GM19324 (cell line): ENCODE data around the gene NOP14.
A peak's percentile ranks its signal among the peaks of the same experiment; 100 is the strongest.
"Not testable (repeated sequence)": the region's sequence is repeated elsewhere in the genome, so short reads cannot be mapped to it uniquely, and the experiment has no call there.

Experiments
- ATAC-seq: cut with Tn5 transposase; IDR thresholded peaks from one replicate; pipeline ENCODE4 v1.9.1; 2021; ENCODE audit warnings: mild to moderate bottlenecking, moderate library complexity; ENCODE audit not compliant: unreplicated experiment, low FRiP score

The NOP14 gene

DNA sequence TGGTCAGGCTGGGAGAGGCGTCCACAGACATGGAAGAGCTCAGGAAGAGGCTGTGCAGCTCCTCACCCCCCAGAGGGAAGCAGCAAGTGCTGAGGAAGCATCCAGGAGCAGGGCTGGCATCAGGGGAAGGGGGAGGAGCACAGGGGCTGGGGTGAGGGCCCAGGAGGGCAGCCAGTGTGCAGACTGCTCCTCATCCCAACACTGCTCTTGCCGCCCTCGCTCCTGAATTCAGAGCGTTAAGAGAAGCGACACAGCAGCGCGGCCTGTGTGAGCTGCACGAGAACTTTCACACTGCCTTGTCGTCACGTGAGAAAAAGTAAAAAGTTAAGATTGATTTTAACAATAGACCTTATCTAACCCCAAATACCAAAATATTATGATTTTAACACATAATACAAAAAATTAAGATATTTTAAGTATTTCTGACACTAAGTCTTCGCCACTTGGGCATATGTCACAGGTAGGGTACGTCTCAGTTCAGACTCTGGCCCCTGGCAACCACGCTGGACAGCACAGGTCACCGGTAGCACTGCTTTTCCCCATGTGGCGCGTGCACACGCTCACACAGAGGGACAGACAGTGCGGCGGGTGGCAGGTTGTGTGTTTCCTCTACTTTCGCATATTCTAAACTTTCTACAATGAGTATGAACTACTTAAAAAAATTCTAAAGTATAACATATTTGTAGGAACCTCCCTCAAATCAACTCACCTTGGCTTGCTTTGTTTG, 19.7 kb downstream of the NOP14 start:
- no peak for ATAC-seq

DNA sequence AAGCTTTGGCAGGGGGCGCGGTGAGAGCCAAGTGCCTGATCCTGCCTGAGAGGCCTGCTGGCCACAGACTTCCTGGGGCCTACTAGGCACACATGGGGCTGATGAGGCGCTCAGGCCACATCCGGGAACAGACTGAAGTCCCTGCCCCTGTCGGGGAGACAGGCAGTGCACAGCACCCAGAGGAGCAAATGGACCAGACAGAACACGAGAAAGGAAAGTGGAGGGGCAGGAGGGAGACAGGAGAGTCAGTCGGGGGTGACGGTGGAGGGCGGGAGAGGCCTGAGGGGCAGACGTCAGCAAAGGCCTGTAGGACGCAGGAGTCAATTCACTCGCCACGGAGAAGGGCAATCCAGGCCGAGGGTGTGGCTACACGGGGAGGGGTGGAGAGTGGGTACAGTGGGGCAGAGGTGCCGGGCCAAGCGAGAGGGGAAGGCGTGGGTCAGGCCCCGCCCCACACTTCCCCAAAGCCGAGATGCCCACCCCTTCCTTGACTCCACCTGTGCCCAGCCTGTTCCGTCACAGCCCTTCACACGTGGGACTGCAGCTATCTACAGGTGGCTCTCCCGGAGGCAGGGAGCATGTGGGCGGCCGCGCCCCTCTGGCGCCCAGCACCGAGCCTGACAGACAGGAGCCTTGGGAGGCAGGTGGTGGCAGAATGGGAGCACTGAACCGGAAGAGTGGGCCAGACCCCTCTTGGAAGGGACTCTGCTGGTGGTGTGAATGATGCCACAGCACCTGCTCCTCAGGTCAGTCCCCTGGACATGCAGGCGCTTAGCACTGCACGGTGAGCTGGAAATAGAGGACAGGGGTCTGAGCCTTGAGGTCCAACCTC, 20.5 kb downstream of the NOP14 start:
- no peak for ATAC-seq

DNA sequence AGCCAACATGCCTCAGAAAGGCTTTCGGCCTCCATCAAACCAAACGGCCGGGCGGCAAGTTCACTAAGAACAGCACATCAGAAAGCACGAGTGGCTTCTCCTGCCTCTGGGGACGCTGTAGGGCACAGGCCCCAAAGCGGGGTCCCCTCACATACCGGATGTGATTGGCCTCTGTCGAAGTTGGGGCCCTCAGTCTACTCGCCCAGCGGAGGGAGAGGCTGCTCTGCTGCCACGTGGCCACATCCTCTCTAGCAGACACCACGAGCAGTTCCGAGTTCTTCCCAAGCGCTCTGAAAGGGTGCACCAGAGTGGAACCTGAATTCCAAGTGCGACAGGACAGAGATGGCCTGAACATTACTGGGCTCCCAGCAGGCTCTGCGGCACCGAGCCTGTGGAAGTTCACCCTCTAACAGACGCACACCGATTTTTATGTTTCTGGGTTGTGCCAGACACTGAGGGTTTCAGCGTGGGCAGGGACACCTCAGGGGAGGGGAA, 21.1 kb downstream of the NOP14 start:
- no peak for ATAC-seq

DNA sequence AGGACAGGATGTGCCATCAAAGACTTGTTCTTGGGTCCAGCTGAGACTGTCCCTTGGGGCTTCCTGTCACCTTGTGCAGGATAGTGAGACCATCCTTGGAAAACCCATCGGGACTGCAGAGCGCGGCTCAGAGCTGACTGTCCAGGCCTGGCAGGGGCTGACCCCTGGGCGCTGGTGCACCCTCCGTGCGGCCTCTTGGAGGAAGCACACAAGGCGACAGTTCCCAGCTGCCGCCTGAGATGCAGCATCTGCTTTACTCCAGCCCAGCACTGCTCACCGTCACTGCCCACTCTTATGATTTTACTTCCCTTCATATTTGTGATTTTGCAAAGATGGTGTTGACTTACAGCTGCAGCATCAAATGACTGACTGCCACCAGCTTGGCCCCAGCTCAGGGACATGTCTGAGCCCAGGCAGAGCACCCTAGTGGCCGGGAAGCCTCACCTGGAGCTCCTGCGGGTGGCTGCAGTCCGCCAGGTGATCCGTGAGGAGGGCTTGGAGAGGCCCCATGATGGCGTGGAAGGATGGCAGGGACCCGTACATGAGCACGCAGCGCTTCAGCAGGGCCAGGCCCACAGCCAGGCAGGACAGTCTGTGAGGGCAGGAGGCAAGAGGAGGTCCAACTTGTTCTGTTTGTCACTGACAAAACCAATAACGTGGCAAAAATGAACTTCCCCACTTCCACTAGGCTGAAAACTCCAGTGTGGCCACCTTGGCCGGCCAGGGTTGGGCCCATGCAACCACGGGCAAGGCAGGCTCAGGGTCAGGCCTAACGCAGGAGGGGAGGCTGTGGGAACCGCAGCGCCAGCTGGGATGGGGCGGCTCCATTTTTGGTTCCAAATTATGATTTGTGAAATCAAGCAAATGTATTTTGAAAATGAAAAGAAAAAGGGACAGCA, 21.8 kb downstream of the NOP14 start:
- ATAC-seq: no peak

DNA sequence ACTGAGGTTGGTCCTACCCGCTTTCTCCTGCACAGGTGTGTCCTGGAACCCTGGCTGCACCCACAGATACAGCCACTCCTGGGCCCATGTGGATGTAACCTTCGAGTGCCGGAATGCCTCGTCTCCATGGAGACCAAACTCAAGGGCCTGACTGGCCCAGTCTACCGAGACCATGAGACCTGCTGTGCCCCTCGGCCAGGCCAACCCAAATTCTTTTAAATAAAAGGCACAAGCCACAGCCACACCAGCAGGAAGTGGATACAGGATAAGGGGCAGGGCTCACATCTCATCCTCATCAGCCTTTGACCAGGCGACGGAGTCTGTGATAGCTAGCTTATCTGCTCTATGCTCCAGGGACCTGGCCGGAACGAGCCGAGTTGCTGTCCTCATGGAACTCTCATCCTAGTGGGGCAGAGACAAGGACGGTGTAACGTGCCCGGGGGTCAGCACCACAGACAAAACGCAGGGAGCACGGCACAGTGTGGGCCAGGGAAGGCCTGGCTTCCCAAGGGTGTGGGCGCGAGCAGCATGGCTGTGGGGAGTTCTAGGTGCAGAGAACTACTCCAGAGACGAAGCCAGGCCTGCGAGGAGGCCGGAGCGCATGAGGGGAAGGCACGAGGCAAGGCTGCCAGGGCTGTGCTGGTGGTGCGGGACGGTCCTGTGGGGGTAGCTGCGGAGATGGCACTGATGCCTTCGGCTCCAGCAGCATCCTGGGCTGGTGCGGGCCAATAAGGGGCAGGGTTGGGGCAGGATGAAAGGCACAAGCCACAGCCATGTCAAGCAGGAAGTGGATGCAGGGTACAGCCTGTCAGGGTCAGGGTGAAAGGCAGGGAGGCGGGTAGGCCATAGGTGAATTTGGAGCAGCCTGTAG, 22.7 kb downstream of the NOP14 start:
- ATAC-seq: no peak

DNA sequence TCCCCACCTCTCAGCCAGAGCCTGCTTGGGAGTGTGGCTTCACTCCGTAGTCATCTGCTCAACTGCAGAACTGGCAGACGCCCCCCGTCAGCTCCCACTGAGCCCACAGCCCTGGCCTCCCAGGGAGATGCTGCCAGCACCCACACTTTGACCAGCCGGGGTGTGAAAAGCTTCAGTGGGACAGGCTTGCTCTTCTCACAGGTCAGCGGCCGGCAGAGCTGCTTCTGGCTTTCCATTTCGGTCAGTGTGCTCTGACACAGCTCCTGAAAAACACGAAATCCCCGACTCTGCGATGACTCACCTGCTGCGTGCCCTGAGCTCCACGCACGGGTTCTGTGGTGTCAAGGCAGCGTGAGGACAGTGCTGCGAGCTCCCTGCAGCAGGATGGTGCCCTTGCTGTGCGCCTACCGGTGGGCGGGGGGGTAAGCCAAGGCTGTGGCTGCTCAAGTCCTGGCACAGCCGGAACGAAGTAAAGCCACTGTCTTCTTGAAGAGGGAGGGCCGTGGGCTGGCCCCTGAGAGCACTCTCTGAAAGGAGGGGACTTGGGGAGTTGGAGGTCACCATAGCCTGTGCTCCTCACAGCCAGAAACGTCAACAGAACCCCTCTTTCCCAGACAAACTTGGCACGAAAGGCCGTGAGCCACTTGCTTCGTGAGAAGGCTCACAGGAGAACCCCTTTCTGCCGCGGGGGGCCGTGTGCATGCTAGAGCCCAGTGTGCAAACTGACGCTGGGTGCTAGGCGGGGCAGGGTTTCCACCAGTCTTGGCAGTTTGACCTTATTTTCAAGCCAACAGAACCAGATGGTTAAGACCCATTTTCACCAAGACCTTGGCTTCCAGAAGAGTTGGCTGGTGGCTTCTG, 23.6 kb downstream of the NOP14 start:
- ATAC-seq: no peak

DNA sequence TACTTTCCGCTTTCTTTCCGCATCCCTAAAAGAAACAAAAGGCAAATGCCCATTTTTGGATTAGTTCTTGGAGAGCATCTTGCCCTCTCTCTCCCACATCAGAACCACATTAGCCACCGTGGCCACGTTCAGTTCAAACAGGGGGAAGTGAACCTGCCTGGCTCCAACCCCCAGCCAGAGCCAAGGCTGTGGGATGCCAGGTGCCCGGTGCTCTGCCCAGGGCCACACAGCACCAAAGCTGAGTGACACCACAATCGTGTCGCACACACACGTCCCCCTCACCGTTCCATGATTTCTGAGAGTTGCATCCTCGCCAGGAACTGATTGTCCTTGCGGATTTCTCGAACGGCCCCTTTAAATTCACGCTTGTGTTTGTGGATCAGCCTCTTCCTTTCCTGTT, 24.3 kb downstream of the NOP14 start:
- no peak for ATAC-seq

DNA sequence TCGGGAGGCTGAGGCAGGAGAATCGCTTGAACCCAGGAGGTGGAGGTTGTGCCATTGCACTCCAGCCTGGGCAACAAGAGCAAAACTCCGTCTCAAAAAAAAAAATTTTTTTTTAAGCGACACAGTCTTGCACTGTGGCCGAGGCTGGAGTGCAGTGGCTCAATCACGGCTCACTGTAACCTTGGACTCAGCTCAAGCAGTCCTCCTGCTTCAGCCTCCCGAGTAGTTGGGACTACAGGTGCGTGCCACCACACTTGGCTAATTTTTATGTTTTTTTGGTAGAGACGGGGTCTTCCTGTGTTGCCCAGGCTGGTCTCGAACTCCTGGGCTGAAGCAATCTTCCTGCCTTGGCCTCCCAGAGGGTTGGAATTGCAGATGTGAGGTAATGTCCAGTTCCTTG, 24.8 kb downstream of the NOP14 start:
- ATAC-seq: not testable (repeated sequence)

DNA sequence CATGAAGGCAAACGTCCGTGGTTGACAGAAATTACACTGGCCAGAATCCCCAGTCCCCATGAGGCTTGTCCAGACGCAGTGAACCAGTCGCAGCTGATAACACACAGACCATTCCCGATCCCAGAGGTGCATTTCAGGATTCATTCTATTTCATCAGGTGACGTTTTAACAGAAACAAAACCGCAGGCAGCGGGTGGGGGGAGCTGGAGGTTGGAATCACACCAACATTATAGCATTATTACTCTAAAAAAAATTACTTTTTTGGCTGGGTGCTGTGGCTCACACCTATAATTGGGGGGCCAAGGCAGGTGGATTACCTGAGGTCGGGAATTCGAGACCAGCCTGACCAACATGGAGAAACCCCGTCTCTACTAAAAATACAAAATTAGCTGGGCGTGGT, 25.2 kb downstream of the NOP14 start:
- ATAC-seq: no peak

DNA sequence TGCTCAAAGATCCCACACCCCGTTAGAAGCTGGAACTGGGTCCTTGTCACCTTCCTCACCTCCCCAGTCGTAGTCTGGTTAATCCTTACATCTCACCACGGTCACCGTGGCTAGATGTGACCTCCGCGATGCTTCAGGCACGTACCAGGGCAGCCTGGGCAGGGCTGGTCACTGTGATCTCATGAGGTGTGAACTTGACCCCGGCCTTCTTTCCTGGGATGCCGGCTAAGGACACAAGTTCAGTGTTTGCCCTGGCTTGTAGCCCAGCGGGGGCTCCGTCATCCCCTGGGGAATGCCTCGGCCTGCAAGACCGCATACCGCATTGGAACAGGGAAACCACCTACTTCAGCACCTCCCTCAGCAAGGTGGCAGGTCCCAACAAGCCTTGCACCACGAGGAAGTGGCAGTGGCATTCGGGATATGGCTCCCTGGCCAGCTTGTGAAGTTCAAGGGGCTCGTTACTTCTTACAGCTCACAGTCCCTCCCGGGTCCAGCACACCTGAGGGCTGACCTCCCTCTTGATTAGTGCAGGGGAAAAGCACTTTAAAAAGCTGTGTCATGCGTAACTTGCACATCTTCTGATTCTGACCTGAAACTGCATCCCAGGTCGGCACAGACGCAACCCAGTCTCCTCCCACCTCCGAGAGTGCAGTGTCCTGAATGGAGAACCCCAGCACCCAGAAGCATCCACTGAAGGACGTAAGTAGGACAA, 25.9 kb downstream of the NOP14 start:
- no peak for ATAC-seq

DNA sequence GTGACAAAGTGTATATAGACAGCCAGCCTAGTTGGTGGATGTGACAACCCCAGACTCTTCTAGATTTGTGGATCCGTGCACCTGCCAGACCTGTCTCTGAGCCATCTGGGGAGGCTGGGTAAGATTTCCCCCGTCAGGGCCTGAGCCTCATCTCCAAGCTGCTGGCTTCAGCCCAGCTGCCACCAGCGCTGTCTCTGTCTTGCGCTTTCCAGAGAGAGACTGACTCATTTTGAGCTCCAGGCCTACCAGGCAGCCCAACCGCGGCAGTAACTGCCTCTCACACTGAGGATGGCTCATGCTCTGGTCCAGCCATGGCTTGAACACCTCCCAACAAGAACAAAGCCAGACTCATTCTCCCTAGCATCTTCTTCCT, 26.4 kb downstream of the NOP14 start:
- ATAC-seq: no peak

DNA sequence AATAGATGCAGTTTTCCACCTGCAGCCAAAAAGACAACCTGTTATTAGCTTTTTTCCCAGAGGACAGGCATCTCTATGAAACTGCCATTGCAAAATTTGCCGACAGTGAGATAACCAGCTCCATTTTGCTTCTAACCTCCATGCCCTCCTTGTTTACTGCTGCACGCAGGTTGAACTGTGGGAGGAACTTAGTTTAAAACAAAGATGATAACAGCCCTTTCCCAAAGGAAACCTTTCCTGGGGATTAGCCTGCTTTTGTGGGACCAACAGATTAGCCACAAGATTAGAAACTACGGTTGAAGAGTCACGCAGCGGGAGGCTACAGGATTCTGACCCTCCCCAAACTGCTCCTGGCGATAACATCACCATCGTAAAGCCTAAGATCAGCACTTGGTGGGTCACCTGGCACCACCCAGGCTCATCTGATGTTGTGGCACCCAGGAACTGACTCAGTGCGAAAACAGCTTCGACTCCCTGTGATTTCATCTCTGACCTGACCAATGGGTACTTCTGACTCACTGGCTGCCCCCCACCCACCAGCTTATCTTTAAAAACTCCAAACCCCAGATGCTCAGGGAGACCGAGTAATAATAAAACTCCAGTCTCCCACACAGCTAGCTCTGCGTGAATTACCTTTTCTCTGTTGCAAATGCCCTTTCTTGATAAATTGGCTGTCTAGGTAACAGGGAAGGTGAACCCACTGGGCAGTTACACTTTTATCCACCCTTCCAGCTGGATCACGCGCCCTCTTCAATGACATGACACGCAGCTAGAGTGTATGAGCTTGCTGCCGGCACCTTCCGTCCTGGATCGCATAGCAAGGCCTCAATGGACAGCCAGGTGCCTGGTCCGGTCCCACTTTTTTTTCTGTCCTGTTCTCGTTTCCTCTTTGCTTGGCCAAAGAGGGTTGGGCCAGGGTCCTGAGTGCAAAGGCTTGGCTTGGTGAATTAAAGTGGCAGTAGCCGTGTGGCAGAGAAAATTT, 27.2 kb downstream of the NOP14 start:
- no peak for ATAC-seq

DNA sequence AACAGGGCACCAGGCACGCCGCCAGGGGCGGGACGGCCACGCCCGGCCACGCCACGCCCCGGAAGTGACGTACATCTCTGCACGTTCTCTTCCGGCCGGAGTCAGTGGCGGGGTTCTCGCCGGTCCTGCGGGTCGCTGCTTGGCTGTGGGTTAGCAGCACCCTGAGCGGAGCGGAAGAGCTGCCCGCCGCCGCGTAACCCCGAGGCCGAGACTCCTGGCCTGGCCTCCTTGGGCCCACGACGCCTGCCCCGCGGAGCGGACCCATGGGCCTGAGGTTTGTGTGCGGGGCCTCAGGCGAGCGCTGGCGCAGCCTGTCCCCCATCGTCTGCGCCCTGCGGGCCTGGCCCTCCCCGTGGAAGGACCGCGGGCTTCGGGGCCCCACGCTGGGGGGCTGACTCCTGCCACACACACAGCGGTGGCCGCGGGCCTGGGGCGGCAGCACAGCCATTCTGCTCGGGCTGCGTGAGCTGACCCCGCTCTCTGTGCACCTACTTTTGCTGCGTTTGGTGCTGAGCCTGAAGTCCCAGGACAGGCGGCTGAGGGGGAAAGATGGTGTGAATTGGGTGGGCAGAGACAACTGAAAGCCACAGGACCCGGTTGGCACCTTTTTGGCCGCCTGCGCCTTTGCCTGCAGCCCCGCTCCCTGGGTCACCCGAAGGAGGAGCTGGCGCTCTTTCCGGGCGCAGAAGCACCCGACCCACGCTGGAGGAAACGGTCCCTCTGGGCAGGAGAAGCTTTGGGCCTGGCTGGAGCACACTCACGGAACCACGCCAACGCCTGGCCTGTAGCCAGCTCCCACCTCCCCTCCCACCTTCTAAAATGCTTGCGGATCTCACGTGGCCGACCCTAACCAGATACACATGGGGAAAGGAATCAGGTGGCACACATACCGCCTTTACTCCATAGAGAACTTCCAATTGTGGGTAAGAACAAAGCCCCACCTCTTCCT, 28.1 kb downstream of the NOP14 start:
- ATAC-seq: peak; percentile 61

DNA sequence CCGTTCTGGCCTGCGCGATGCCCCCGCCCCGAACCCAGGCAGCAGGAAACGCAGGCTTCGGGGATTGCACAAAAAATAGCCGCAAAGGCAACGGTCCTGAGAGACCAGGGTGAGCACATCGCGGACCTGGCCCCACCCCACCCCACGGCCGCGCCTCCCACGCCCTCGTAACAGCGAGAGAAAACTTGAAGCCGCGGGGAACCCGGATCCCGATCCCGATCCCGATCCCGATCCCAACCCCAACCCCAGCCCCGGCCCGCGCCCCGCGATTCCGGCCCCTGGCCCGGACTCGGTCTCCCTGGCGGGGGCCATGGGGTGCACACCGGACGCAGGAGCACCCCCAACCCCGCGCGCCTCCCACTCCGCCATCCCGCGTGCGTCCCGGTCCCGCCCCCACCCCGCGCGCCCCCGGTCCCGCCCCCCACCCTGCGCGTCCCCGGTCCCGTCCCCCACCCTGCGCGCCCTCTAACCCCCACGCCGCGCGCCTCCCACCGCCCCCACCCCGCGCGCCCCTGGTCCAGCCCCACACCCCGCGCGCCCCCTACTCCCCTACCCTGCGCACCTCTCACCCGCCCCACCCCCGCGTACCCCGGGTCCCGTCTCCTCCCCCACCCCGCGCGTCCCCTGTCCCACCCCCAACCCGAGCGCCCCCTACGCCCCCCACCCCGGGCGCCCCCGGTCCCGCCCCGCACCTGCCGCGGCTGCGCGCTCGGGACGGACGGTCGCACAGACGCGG, 29.0 kb downstream of the NOP14 start:
- ATAC-seq: no peak

DNA sequence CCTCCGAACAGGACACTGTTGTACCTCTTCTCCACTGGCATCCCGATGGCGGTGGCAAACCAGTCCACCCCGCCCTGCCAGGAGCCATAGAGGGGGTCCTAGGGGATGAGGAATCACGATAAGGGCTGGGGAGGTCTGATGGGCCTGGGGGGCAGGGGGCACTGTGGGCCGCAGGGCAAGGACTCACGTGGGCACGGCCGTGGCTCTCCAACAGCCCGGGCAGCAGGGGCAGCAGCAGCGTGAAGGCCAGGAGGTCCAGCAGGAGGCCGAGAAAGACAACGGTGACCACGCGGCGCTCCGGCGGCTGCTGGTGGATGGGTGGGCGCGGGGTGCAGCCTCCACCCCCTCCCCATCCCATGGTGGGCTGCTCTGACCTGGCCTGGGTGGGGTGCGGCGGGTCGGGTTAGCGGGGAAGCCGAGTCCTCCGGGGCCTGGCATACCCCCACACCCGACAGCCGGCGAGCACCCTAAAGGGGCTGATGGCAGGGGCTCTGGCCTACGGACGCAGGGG, 29.6 kb downstream of the NOP14 start:
- ATAC-seq: no peak
